H1 (cell line): Measurements from ENCODE around the gene ACVR2A. TPM values are rescaled to one million over a fixed set of nuclear protein-coding genes. Genes with fewer than 3 reads are reported as not detected.

ENCODE experiments used
- CTCF ChIA-PET: fragments of 300-600 bp; sonication (Branson Sonifier 250); formaldehyde crosslinking; loops from one replicate; lab custom pipeline; 2021; ENCODE audit not compliant: partially characterized antibody; lab: Charles Lee
- POLR2A ChIA-PET: fragments of 300-600 bp; sonication (Branson Sonifier 250); formaldehyde crosslinking; loops from one replicate; lab custom pipeline; 2021; ENCODE audit warnings: inconsistent platforms; ENCODE audit not compliant: partially characterized antibody; lab: Charles Lee
- DNase-seq, 2 experiments: peaks; one replicate each; pipeline versions ENCODE4 v3.0.0 to v3.0.0-alpha.2; 2010 to 2022; ENCODE audit warnings: low spot score in 2 of 2, low read depth in 1 of 2, mixed read lengths in 1 of 2
- FAIRE-seq: peaks from 2 replicates; lab custom pipeline; 2011; peaks lifted over from hg19 to GRCh38; lab: Jason Lieb, UNC
- H2AFZ ChIP-seq: 2 replicates; pipeline ENCODE4 v1.8.1; 2012; ENCODE audit warnings: low read length, inconsistent platforms
- H2AK5ac ChIP-seq: 2 replicates; pipeline ENCODE4 v1.6.1; 2013; ENCODE audit warnings: low read depth, low read length
- H2BK120ac ChIP-seq: replicated peaks from 2 replicates; pipeline ENCODE3; 2013; ENCODE audit warnings: low read depth, low read length, inconsistent platforms
- H2BK12ac ChIP-seq: 2 replicates; pipeline ENCODE4 v1.6.1; 2013; ENCODE audit warnings: low read depth, low read length
- H2BK15ac ChIP-seq: 2 replicates; pipeline ENCODE4 v1.6.1; 2013; ENCODE audit warnings: low read length
- H2BK20ac ChIP-seq: 2 replicates; pipeline ENCODE4 v1.6.1; 2013; ENCODE audit warnings: low read length
- H2BK5ac ChIP-seq: 2 replicates; pipeline ENCODE4 v1.6.1; 2013; ENCODE audit warnings: low read depth, low read length
- H3K14ac ChIP-seq: 2 replicates; pipeline ENCODE4 v1.6.1; 2013; ENCODE audit warnings: inconsistent platforms; ENCODE audit not compliant: insufficient read length
- H3K18ac ChIP-seq: 2 replicates; pipeline ENCODE4 v1.6.1; 2013; ENCODE audit warnings: low read length; ENCODE audit errors: extremely low read depth
- H3K23ac ChIP-seq: 2 replicates; pipeline ENCODE4 v1.6.1; 2013; ENCODE audit warnings: inconsistent platforms; ENCODE audit not compliant: insufficient read length
- H3K23me2 ChIP-seq: 2 replicates; pipeline ENCODE4 v1.6.1; 2013; ENCODE audit warnings: low read depth, low read length
- H3K27ac ChIP-seq: 2 replicates; pipeline ENCODE4 v1.6.1; 2011; ENCODE audit warnings: low read depth, low read length, inconsistent platforms
- H3K27me3 ChIP-seq, 4 experiments: replicated peaks in 1 of 4; 1 replicate in 1 of 4; 2 replicates in 3 of 4; pipeline versions ENCODE4 v1.6.1 to v1.8.1; 2011 to 2013; ENCODE audit warnings: low read length in 3 of 4, mild to moderate bottlenecking in 3 of 4, inconsistent platforms in 2 of 4, mixed read lengths in 2 of 4, moderate library complexity in 1 of 4; ENCODE audit not compliant: control insufficient read depth in 3 of 4, insufficient read depth in 3 of 4; ENCODE audit errors: extremely low read depth in 1 of 4
- H3K36me3 ChIP-seq, 4 experiments: 2 replicates each; pipeline versions ENCODE4 v1.6.1 to v1.8.1; 2011 to 2013; ENCODE audit warnings: mild to moderate bottlenecking in 4 of 4, low read length in 3 of 4, moderate library complexity in 2 of 4, control low read depth in 1 of 4, inconsistent platforms in 1 of 4; ENCODE audit not compliant: insufficient read depth in 4 of 4, control insufficient read depth in 2 of 4
- H3K4ac ChIP-seq: replicated peaks from 2 replicates; pipeline ENCODE3; 2013; ENCODE audit warnings: low read length, low read depth, mixed read lengths, inconsistent platforms; ENCODE audit not compliant: insufficient read length
- H3K4me1 ChIP-seq, 4 experiments: replicated peaks in 1 of 4; 1 replicate in 1 of 4; 2 replicates in 3 of 4; pipeline versions ENCODE4 v1.6.1 to v1.8.1; 2011 to 2013; ENCODE audit warnings: low read length in 3 of 4, inconsistent platforms in 2 of 4, mixed read lengths in 1 of 4; ENCODE audit not compliant: insufficient read depth in 4 of 4, control insufficient read depth in 3 of 4
- H3K4me2 ChIP-seq, 2 experiments: 2 replicates each; pipeline versions ENCODE4 v1.6.1 to v1.8.1; 2011 to 2013; ENCODE audit warnings: low read depth in 2 of 2, low read length in 2 of 2, control low read depth in 1 of 2, inconsistent platforms in 1 of 2, mild to moderate bottlenecking in 1 of 2; ENCODE audit not compliant: insufficient read depth in 1 of 2
- H3K4me3 ChIP-seq, 4 experiments: fragments of 200-600, 300-600 bp in 1 of 4; sonication (generic), shearing (Covaris generic), sonication (Bioruptor Twin) in 1 of 4; 2 replicates each; pipeline versions ENCODE4 v1.5.1 to v1.8.1; 2011 to 2016; ENCODE audit warnings: low read length in 4 of 4, low read depth in 3 of 4, control low read depth in 2 of 4, inconsistent platforms in 2 of 4, mild to moderate bottlenecking in 2 of 4, mixed read lengths in 1 of 4, moderate library complexity in 1 of 4; ENCODE audit not compliant: insufficient read depth in 2 of 4; ENCODE audit errors: extremely low read depth in 1 of 4
- H3K56ac ChIP-seq: replicated peaks from 2 replicates; pipeline ENCODE3; 2013; ENCODE audit warnings: low read depth, mild to moderate bottlenecking, mixed read lengths, low read length, inconsistent platforms; ENCODE audit not compliant: insufficient read length
- H3K79me1 ChIP-seq: 2 replicates; pipeline ENCODE4 v1.6.1; 2013; ENCODE audit warnings: low read depth, low read length, control low read depth
- H3K79me2 ChIP-seq, 2 experiments: 2 replicates each; pipeline versions ENCODE4 v1.6.1 to v1.8.1; 2012 to 2013; ENCODE audit warnings: low read length in 2 of 2, mild to moderate bottlenecking in 2 of 2, inconsistent platforms in 1 of 2; ENCODE audit not compliant: insufficient read depth in 2 of 2, control insufficient read depth in 1 of 2
- H3K9ac ChIP-seq, 4 experiments: replicated peaks in 1 of 4; 1 replicate in 1 of 4; 2 replicates in 3 of 4; pipeline versions ENCODE4 v1.6.1 to v1.8.1; 2011 to 2013; ENCODE audit warnings: low read depth in 3 of 4, low read length in 3 of 4, control low read depth in 2 of 4, mild to moderate bottlenecking in 2 of 4, moderate library complexity in 2 of 4, inconsistent platforms in 1 of 4; ENCODE audit errors: extremely low read depth in 1 of 4
- H3K9me3 ChIP-seq, 2 experiments: 2 replicates each; pipeline versions ENCODE4 v1.6.1 to v1.8.1; 2012 to 2013; ENCODE audit warnings: mild to moderate bottlenecking in 2 of 2, moderate library complexity in 2 of 2, control low read depth in 1 of 2, inconsistent platforms in 1 of 2, low read depth in 1 of 2, low read length in 1 of 2, mixed read lengths in 1 of 2; ENCODE audit not compliant: insufficient read depth in 2 of 2
- H4K20me1 ChIP-seq, 2 experiments: replicated peaks in 1 of 2; 2 replicates each; pipeline versions ENCODE3 to v1.8.1; 2011 to 2013; ENCODE audit warnings: inconsistent platforms in 2 of 2, low read length in 2 of 2, mild to moderate bottlenecking in 1 of 2; ENCODE audit not compliant: insufficient read depth in 2 of 2, control insufficient read depth in 1 of 2
- H4K5ac ChIP-seq: 2 replicates; pipeline ENCODE4 v1.6.1; 2013; ENCODE audit warnings: low read length, low read depth, mixed read lengths, inconsistent platforms; ENCODE audit not compliant: insufficient read length
- H4K8ac ChIP-seq: 2 replicates; pipeline ENCODE4 v1.8.0; 2013; ENCODE audit warnings: mild to moderate bottlenecking, moderate library complexity, low read length, inconsistent platforms; ENCODE audit not compliant: insufficient read depth; ENCODE audit errors: extremely low read depth
- H4K91ac ChIP-seq: replicated peaks from 2 replicates; pipeline ENCODE3; 2013; ENCODE audit warnings: low read length, mixed read lengths, inconsistent platforms; ENCODE audit not compliant: insufficient read length
- GTF2F1 ChIP-seq: IDR thresholded peaks from 2 replicates; pipeline ENCODE4 v1.6.1; 2012; ENCODE audit warnings: low read depth, low read length, improper control_type of control experiment, borderline replicate concordance
- WGBS, 2 experiments: shearing (Covaris generic) in 1 of 2; methylation state at CpG; one replicate each; pipeline versions ENCODE4 v1.1.6 to v1.1.7; 2013 to 2015; ENCODE audit warnings: low lambda C conversion rate in 2 of 2, mixed read lengths in 2 of 2, inconsistent platforms in 1 of 2, low coverage in 1 of 2, missing lambda C conversion rate in 1 of 2; ENCODE audit not compliant: insufficient replicate concordance in 2 of 2, insufficient coverage in 1 of 2, insufficient read length in 1 of 2; ENCODE audit errors: extremely low coverage in 1 of 2, missing lambda C conversion rate in 1 of 2; 5-methylcytosine and 5-hydroxymethylcytosine counted together
- polyA plus RNA-seq, 7 experiments: library from polyadenylated mRNA; depleted of rRNA in 3 of 7; stranded (reverse) in 5 of 7; unstranded in 2 of 7; fragments of >200 nt in 5 of 7; fragments of 200-250 nt in 2 of 7; gene quantifications; 1 replicate in 5 of 7; 2 replicates in 1 of 7; 4 replicates in 1 of 7; pipeline versions ENCODE4 v1.2.1 to v1.2.3, GENCODE V29; 2011 to 2013; ENCODE audit warnings: missing spikeins in 2 of 7, mixed read lengths in 2 of 7
- total RNA-seq: library from RNA; stranded (reverse); fragmentation: NEBNext Ultra II Directional; extraction: Animal tissue kit (Norgen Biotek cat#: 25700); gene quantifications from 2 replicates; pipeline ENCODE4 v1.2.1, GENCODE V29; 2021
- TF ChIP-seq, protein P1 (sequence below): IDR thresholded peaks from 2 replicates; pipeline ENCODE4 v1.6.1; 2012; ENCODE audit warnings: low read length, inconsistent platforms

The ACVR2A gene
- total and polyA plus RNA-seq, 2 of the 8 experiments (the other 6 are each of a cell fraction or from before 2014, with no cell fraction given) = 3.4 to 18.1 TPM

DNA sequence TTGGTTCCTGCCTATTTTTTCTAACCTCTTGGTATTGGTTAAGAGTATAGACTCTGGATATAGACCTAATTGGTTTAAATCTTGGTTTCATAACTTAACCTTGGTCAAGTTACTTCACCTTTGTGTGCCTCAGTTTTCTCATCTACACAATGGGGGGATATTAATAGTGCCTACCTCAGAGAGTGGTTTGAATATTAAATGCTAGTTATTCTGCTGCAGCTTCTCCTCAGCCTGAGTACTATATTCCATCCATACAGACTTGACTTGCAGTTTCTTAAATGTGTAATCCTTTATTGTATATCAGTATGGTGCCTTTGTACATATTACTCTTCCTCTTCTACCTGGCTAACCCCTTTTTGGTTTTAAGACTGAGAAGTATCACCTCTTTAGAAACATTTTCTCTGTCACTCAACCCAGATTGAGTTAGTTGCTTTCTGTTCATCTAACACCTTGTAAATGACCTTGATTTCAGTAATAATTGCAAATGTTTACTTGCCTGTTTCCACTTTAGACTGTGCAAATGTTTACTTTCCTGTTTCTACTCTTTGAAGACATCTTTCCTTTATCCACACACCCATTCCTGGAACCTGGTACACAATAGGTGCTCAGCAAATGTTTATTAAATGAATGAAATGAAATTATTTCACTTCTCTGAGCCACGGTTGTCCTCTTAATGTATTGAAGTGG lies 6.6 kb downstream of the ACVR2A start:
- Histone ChIP-seq H2BK120ac (no peak overlapping the region), H3K27ac (no peak overlapping the region), H3K27me3 (no peaks in the 10 kb centered on the region), H3K4ac (no peak overlapping the region), H3K79me2 (peaks cover 4 to 99% of the 10 kb centered on the region in 2 experiments; a peak in 3 of 4 replicates), H2BK5ac (no peak overlapping the region), H3K9me3 (no peaks in the 10 kb centered on the region), H2BK12ac (no peak overlapping the region), H3K14ac (no peak overlapping the region), H2BK20ac (no peak overlapping the region), H3K4me1 (peaks cover 0 to 7% (median 2%) of the 10 kb centered on the region in 4 experiments; a peak in 3 of 7 replicates), H3K56ac (no peak overlapping the region), H3K4me3 (no peak overlapping the region), H2AK5ac (no peak overlapping the region), H3K9ac (no peak overlapping the region), H4K5ac (no peak overlapping the region), H3K18ac (no peak overlapping the region), H4K20me1 (peaks cover 0 to 1% of the 10 kb centered on the region in 2 experiments), H4K8ac (no peak overlapping the region), H3K36me3 (no peaks in the 10 kb centered on the region), H2AFZ (no peak overlapping the region), H3K79me1 (peaks cover 2% of the 10 kb centered on the region; the same call in 1 of the 2 replicates), H2BK15ac (no peak overlapping the region), H3K23me2 (no peaks in the 10 kb centered on the region; the same call in 1 of the 2 replicates), H3K23ac (no peak overlapping the region), H3K4me2 (no peak overlapping the region), H4K91ac (no peak overlapping the region)
- TF ChIP-seq, protein P1, sequence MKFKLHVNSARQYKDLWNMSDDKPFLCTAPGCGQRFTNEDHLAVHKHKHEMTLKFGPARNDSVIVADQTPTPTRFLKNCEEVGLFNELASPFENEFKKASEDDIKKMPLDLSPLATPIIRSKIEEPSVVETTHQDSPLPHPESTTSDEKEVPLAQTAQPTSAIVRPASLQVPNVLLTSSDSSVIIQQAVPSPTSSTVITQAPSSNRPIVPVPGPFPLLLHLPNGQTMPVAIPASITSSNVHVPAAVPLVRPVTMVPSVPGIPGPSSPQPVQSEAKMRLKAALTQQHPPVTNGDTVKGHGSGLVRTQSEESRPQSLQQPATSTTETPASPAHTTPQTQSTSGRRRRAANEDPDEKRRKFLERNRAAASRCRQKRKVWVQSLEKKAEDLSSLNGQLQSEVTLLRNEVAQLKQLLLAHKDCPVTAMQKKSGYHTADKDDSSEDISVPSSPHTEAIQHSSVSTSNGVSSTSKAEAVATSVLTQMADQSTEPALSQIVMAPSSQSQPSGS = no peak
- no peak for TF ChIP-seq GTF2F1
- WGBS, 2 experiments = 86% methylated on average over 1 of the region's 1 CpG; no CpG with 5 or more reads in 1 of the 2 experiments
- ChIA-PET POLR2A (no interaction called here), CTCF (no interaction called here)
- DNase-seq (no peak), FAIRE-seq (no peak)
